NT2/D1 (cell line): Measurements from ENCODE around the gene UTP14A.
A peak's percentile ranks its signal among the peaks of the same experiment; 100 is the strongest.
"Not testable (repeated sequence)": the region's sequence is repeated elsewhere in the genome, so short reads cannot be mapped to it uniquely, and the experiment has no call there.

Source experiments
- DNase-seq: peaks from one replicate; pipeline ENCODE4 v3.0.0-alpha.2; 2011; ENCODE audit warnings: low read depth, low spot score
- H3K27me3 ChIP-seq: 2 replicates; pipeline ENCODE4 v1.6.0; 2011; ENCODE audit warnings: mild to moderate bottlenecking; ENCODE audit not compliant: insufficient read length, insufficient read depth
- H3K36me3 ChIP-seq: 2 replicates; pipeline ENCODE4 v1.6.1; 2011; ENCODE audit warnings: mild to moderate bottlenecking, low read length, mixed read lengths; ENCODE audit not compliant: insufficient read depth, insufficient read length
- H3K4me1 ChIP-seq: 2 replicates; pipeline ENCODE4 v1.5.1; 2011; ENCODE audit not compliant: insufficient read depth, insufficient read length
- H3K4me3 ChIP-seq: 2 replicates; pipeline ENCODE4 v1.5.1; 2011; ENCODE audit warnings: low read depth; ENCODE audit not compliant: insufficient read length
- H3K9ac ChIP-seq: 2 replicates; pipeline ENCODE4 v1.6.0; 2011; ENCODE audit warnings: low read depth; ENCODE audit not compliant: insufficient read length
- H3K9me3 ChIP-seq: 2 replicates; pipeline ENCODE4 v1.5.1; 2011; ENCODE audit warnings: mild to moderate bottlenecking, low read length; ENCODE audit not compliant: insufficient read depth
- SUZ12 ChIP-seq: IDR thresholded peaks from 2 replicates; pipeline ENCODE4 v1.6.1; 2011; ENCODE audit not compliant: insufficient read length, insufficient read depth; ENCODE audit errors: extremely low read depth
- YY1 ChIP-seq: IDR thresholded peaks from 2 replicates; pipeline ENCODE4 v1.6.1; 2011; ENCODE audit not compliant: insufficient read length, insufficient read depth
- ZNF274 ChIP-seq: IDR thresholded peaks from 2 replicates; pipeline ENCODE4 v1.6.1; 2011; ENCODE audit warnings: mild to moderate bottlenecking, low read depth, low read length

Gene UTP14A

GRCh38 chrX:129905787-129906580 lies at the start of gene UTP14A:
Gene UTP14A, plus strand, starts transcription at chrX:129906164. Its CDS starts 47 bp downstream, at chrX:129906211.
- H3K36me3 ChIP-seq = peaks cover 26% of the 10 kb centered on the region
- H3K4me3 ChIP-seq = peak within 1 kb of the TSS; percentile 67
- no peaks in the 10 kb centered on the region for H3K27me3 ChIP-seq
- no peaks in the 10 kb centered on the region for H3K4me1 ChIP-seq
- no peaks in the 10 kb centered on the region for H3K9me3 ChIP-seq
- TF ChIP-seq ZNF274 = no peak
- no peak for TF ChIP-seq SUZ12
- no peak for TF ChIP-seq YY1
- H3K9ac ChIP-seq = peak within 1 kb of the TSS; percentile 85
- DNase-seq = peak; percentile 62

GRCh38 chrX:129859134-129859533 lies 46.8 kb upstream of the UTP14A start:
- not testable (repeated sequence) for DNase-seq, H3K9me3 ChIP-seq, H3K9ac ChIP-seq, H3K4me3 ChIP-seq, H3K36me3 ChIP-seq, H3K27me3 ChIP-seq, H3K4me1 ChIP-seq

- not testable (repeated sequence) for H3K9ac ChIP-seq, H3K4me3 ChIP-seq, H3K9me3 ChIP-seq, H3K27me3 ChIP-seq, DNase-seq, H3K36me3 ChIP-seq, H3K4me1 ChIP-seq
Measured at GRCh38 chrX:129866321-129866720, 39.6 kb upstream of the UTP14A start.

- Histone ChIP-seq H3K27me3 (no peaks in the 10 kb centered on the region), H3K4me1 (no peaks in the 10 kb centered on the region), H3K9me3 (no peaks in the 10 kb centered on the region), H3K9ac (no peak overlapping the region), H3K4me3 (no peak overlapping the region), H3K36me3 (no peaks in the 10 kb centered on the region)
- TF ChIP-seq SUZ12 (no peak), YY1 (no peak), ZNF274 (no peak)
- no peak for DNase-seq
Measured at GRCh38 chrX:129872524-129872923, 33.4 kb upstream of the UTP14A start.

GRCh38 chrX:129875669-129876068 lies 30.3 kb upstream of the UTP14A start:
- no peak for TF ChIP-seq ZNF274
- TF ChIP-seq YY1 = no peak
- no peak for TF ChIP-seq SUZ12
- no peak for DNase-seq
- no peak overlapping the region for H3K4me3 ChIP-seq
- no peaks in the 10 kb centered on the region for H3K4me1 ChIP-seq
- H3K36me3 ChIP-seq = no peaks in the 10 kb centered on the region
- H3K9ac ChIP-seq = no peak overlapping the region
- H3K27me3 ChIP-seq = no peaks in the 10 kb centered on the region
- H3K9me3 ChIP-seq = no peaks in the 10 kb centered on the region

- DNase-seq = no peak
- no peak overlapping the region for H3K4me3 ChIP-seq
Measured at GRCh38 chrX:129876771-129877305, 29.1 kb upstream of the UTP14A start.

GRCh38 chrX:129877401-129877800 lies 28.6 kb upstream of the UTP14A start:
- TF ChIP-seq SUZ12 (no peak), ZNF274 (no peak), YY1 (no peak)
- Histone ChIP-seq H3K4me3 (no peak overlapping the region), H3K9ac (no peak overlapping the region), H3K9me3 (no peaks in the 10 kb centered on the region), H3K36me3 (no peaks in the 10 kb centered on the region), H3K27me3 (no peaks in the 10 kb centered on the region), H3K4me1 (no peaks in the 10 kb centered on the region)
- no peak for DNase-seq

More at GRCh38 chrX:129876771-129877305, 29.1 kb upstream of the UTP14A start:
- no peaks in the 10 kb centered on the region for H3K36me3 ChIP-seq
- TF ChIP-seq SUZ12 (no peak), YY1 (no peak), ZNF274 (no peak)
- H3K9me3 ChIP-seq = no peaks in the 10 kb centered on the region
- H3K4me1 ChIP-seq = no peaks in the 10 kb centered on the region
- H3K9ac ChIP-seq = no peak overlapping the region
- H3K27me3 ChIP-seq = no peaks in the 10 kb centered on the region

- no peak for DNase-seq
- TF ChIP-seq SUZ12 = no peak
- no peak for TF ChIP-seq ZNF274
- no peak for TF ChIP-seq YY1
- no peaks in the 10 kb centered on the region for H3K36me3 ChIP-seq
- H3K9me3 ChIP-seq = no peaks in the 10 kb centered on the region
- no peaks in the 10 kb centered on the region for H3K27me3 ChIP-seq
- H3K4me3 ChIP-seq = no peak overlapping the region
- no peak overlapping the region for H3K9ac ChIP-seq
- H3K4me1 ChIP-seq = no peaks in the 10 kb centered on the region
Measured at GRCh38 chrX:129900054-129900453, 5.9 kb upstream of the UTP14A start.
